Stimulated activated naive CD8-positive, alpha-beta T cell treated with anti-CD3 and anti-CD28 coated beads, Interleukin-15, amount 100 ng/mL, for 72 hours (primary cell): ENCODE measurements around the gene PHYKPL.
"Not testable (repeated sequence)": the region's sequence is repeated elsewhere in the genome, so short reads cannot be mapped to it uniquely, and the experiment has no call there.

Source experiments
- ATAC-seq: fragments of 150-1000 bp; cut with Tn5 transposase; 2 replicates; pipeline ENCODE4 v1.10.0; 2021; ENCODE audit warnings: mild to moderate bottlenecking, moderate library complexity
- DNase-seq, 2 donors: peaks; one replicate each; pipeline ENCODE4 v3.0.0; 2021 to 2022
- H3K27ac Mint-ChIP-seq, 2 donors: one replicate each; pipeline ENCODE4 v1.8.0; 2022; ENCODE audit warnings: mild to moderate bottlenecking in 2 of 2, mixed read lengths in 2 of 2, moderate library complexity in 2 of 2
- H3K27me3 Mint-ChIP-seq: one replicate; pipeline ENCODE4 v1.8.0; 2022; ENCODE audit warnings: mixed read lengths
- H3K4me1 Mint-ChIP-seq: one replicate; pipeline ENCODE4 v1.8.0; 2022; ENCODE audit warnings: mild to moderate bottlenecking, mixed read lengths
- H3K4me3 Mint-ChIP-seq, 2 donors: one replicate each; pipeline ENCODE4 v1.8.0; 2022; ENCODE audit warnings: mild to moderate bottlenecking in 2 of 2, mixed read lengths in 2 of 2, moderate library complexity in 1 of 2
- H3K9me3 Mint-ChIP-seq, 2 donors: one replicate each; pipeline ENCODE4 v1.8.0; 2022; ENCODE audit warnings: mixed read lengths in 2 of 2

Gene PHYKPL

DNA sequence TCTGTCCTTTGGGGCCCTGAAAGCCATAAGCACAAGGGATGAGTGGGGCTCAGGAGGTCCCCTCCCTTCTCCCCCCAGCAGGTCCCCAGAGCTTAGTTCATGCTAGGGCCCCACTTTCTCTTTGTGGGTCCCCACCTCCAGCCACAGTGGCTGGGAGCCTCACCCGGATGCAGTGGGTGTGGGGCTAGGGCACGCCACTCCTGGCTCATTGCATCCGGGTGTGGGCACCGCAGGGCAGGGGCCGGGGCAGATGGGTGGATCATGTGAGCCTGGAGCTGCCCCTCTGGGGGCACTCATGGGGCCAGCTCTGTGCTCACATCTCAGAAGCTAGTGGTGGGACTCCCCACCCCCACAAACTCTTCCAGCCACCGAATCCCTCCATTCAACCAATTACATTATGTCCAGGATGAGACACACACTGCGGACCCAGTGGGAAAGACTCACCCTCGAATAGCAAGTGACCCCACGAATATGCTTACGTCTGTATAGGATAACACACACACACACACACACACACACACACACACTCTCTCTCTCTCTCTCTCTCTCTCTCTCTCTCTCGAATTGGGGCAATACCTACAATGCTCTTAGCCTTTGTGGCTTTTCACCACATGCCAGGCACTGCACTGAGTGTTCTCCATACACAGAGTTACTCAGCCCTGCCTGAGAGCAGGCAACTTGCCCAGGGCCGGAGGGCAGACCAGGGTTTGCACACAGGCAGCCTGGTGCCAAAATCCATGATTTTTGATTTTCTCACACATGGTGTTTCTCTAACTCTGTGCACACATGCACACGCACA lies 16.8 kb upstream of the PHYKPL start:
- ATAC-seq (peak; percentile 88), DNase-seq (peak; percentile 45 to 75)
- peak overlapping the region; percentile 50 to 68 for H3K4me3 Mint-ChIP-seq

DNA sequence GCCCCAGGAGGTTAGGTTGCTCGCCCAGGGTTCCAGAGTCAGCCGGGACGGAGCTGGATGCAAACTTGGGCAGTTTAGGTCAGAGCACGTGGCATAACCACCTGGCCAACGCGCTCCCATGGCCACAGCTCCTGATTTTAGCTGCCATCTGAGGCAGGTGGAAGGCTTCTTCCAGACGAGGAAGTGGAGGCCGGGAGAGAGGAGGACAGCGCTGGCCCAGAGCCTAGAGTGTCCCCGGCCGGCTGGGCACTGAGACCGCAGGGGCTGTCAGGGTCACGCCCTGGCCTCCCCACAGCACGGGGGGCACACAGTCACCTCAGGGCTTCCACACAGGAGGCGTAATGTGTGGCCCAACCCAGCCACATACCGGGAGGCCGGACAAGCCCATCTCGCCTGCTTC lies 16.1 kb upstream of the PHYKPL start:
- no peaks in the 10 kb centered on the region for H3K9me3 Mint-ChIP-seq
- no peaks in the 10 kb centered on the region for H3K27me3 Mint-ChIP-seq
- no peak for DNase-seq
- ATAC-seq = no peak
- H3K4me1 Mint-ChIP-seq = peaks cover 49% of the 10 kb centered on the region
- H3K27ac Mint-ChIP-seq = peak overlapping the region in 1 of 2 donors; percentile 51
- peak overlapping the region; percentile 40 to 68 for H3K4me3 Mint-ChIP-seq

More for the DNA sequence above, 16.8 kb upstream of the PHYKPL start:
- Mint-ChIP-seq H3K9me3 (no peaks in the 10 kb centered on the region), H3K27me3 (no peaks in the 10 kb centered on the region), H3K4me1 (peaks cover 49% of the 10 kb centered on the region), H3K27ac (peak overlapping the region; percentile 66 to 84)

DNA sequence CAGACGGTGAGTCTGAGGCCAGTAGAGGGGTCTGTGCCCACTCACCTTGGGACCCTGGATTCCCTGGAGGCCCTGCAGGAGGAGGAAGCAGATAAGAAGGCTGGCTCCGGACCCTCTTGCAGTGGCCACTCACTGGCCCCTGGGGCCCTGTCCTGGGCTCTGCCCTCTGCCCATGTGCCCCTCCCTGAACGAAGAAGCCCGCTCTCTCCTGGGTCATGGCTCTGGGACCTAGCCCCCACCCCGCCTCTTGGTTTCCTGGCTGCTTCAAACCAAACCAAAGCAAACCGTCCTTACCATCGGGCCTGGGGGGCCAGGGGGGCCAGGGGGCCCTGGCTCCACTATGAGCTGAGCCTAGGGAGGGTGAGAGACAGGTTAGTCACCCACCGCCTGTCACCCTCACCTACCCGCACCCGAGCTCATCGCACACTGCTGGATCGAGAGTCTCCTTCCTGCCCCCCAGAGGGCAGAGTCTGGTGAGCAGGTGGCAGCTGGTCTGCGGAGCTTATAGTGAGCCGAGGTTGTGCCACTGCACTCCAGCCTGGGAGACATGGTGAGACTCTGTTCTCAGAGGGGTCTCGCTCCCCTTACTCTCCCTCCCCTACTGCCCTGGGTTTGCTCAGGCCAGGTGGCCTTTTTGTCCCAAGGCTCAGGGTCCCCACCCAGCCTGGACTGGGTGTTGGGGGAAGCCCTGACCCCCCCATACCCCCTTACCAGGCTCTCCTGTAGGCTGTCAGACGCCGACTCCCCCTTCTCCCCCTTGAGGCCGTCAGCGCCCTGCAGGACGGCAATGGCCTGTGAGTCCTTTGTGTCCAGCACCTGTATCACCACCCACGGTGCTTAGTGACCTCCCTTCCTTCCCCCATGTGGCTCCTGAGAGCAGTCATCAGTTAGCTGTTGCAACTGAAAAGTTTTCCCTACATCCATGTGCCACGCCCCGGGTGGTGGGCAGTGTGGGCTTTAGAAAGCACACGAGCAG lies 15.2 kb upstream of the PHYKPL start:
- Mint-ChIP-seq H3K27ac (peak overlapping the region in 1 of 2 donors; percentile 42), H3K27me3 (no peaks in the 10 kb centered on the region), H3K4me1 (peaks cover 49% of the 10 kb centered on the region), H3K4me3 (no peak overlapping the region), H3K9me3 (no peaks in the 10 kb centered on the region)
- DNase-seq (peak; percentile 48 to 67), ATAC-seq (peak; percentile 74)

DNA sequence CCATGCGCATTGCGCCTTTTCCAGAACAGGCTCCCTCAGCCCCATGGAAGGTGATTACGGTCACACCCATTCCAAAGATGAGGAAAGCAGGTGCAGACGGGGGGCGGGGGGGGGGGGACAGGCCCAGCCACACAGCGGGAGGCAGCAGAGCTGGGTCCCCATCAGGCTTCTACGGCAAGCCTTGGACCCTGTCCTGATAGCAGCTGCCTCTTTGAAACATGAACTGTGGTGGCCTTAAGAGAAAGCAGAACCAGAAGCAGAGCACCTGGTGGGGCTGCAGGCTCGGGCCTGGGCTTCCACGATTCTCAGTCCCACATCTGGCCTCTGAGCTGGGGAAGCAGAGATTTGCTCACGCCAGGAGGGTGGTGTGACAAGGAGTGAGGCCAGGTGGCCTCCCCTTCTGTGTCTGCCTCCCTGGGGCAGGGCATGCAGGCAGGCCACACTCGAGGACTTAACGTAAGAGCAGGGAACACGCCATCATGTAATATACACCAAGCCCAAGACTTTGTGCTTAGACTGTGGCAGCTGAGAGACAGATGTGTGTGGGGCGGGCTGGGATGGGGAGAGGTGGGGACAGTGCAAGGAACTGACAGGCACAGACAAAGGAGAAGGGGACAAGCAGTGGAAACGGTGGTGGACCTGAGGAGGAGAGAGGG lies 14.2 kb upstream of the PHYKPL start:
- Mint-ChIP-seq H3K4me1 (peaks cover 47% of the 10 kb centered on the region), H3K4me3 (no peak overlapping the region), H3K27ac (no peak overlapping the region)

DNA sequence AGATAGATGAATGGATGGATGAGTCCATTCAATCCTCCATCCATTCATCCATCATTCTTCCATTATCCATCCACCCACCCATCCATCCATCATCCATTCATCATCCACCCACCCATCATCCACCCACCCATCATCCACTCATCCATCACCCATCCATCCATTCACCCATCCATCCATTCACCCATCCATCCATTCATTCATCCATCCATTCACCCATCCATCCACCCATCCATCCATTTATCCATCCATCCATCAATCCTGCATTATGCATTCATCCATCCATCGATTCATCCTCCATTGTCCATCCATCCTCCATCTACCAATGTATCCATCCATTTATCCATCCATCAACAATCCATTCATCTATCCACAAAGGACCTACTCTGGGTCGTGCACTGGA lies 12.8 kb upstream of the PHYKPL start:
- Mint-ChIP-seq H3K4me1 (peaks cover 60% of the 10 kb centered on the region), H3K27ac (no peak overlapping the region), H3K4me3 (no peak overlapping the region), H3K27me3 (no peaks in the 10 kb centered on the region), H3K9me3 (no peaks in the 10 kb centered on the region)
- DNase-seq = no peak
- ATAC-seq = no peak

More for the DNA sequence above, 14.2 kb upstream of the PHYKPL start:
- Mint-ChIP-seq H3K9me3 (no peaks in the 10 kb centered on the region), H3K27me3 (no peaks in the 10 kb centered on the region)
- no peak for DNase-seq
- no peak for ATAC-seq

DNA sequence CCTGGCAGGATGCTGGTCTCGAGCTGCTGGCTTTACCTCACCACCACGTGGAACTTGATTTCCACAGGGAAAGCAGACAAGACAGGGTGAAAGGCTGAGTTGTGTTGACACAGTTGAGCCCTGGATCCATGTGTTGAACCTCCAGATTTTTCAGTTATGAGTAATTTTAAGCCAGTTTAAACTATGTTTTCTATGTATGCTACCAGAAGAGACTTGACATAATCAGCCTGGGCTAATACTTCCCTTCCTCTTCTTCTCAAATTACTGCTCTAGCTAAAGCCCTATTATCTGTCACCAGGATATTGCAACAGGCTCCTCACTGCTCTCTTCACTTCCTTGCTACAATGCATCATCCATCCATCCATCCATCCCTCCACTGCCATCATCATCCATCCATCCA lies 12.0 kb upstream of the PHYKPL start:
- H3K9me3 Mint-ChIP-seq = no peaks in the 10 kb centered on the region
- ATAC-seq (no peak), DNase-seq (no peak)
- H3K27ac Mint-ChIP-seq = no peak overlapping the region
- no peak overlapping the region for H3K4me3 Mint-ChIP-seq
- no peaks in the 10 kb centered on the region for H3K27me3 Mint-ChIP-seq
- peaks cover 60% of the 10 kb centered on the region for H3K4me1 Mint-ChIP-seq

DNA sequence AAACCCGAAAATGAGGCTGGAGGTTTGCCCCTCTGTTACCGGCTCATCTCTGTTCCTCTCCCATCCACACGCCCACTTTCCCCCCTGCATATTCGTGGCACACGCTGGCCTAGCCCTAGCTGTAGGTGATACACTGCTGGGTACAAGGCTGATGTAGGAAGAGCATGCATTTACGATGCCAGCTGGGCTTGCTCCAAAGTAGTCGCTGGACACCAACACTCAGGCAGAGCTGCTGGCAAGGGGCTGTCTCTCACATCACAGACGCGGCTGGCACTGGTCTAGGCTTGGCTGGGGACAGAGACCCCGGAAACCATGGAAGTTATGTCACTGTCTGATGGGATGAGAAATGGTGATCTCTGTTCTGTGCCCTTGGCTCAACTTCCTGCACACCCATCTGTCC lies 9.8 kb upstream of the PHYKPL start:
- Mint-ChIP-seq H3K9me3 (no peaks in the 10 kb centered on the region), H3K27ac (peak overlapping the region in 1 of 2 donors; percentile 26), H3K27me3 (no peaks in the 10 kb centered on the region), H3K4me3 (peak overlapping the region; percentile 13 to 65), H3K4me1 (peaks cover 60% of the 10 kb centered on the region)
- ATAC-seq = no peak
- DNase-seq = no peak

DNA sequence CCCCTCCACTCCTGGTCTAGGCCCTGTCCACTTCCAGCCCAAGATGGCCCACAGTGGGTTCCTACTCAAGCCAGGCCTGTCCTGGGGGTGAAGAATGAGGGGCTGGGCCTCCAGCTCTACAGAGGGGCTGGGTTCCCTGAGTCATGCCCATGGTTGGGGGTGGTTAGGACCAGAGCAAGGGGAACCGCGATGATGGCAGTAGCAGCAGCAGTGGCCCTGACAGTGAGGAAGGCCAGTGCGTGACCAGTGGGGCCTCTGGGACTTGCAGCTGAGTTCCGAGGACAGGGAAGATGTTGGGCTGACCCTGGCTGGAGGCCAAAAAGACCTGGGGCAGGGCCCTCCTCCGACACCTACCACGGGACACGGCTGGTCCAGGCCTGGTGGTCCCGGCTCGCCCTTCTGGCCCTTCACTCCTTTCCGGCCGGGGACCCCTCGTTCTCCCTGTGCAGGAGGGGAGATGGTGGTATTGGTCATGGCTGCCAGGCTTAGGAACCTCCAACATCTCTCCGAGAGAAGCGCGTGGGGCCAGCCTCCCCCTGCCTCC lies 9.2 kb upstream of the PHYKPL start:
- DNase-seq = peak in 1 of 2 donors; percentile 32
- Mint-ChIP-seq H3K27me3 (no peaks in the 10 kb centered on the region), H3K27ac (peak overlapping the region in 1 of 2 donors; percentile 95), H3K4me3 (peak overlapping the region; percentile 86 to 89), H3K9me3 (no peaks in the 10 kb centered on the region), H3K4me1 (peaks cover 60% of the 10 kb centered on the region)
- ATAC-seq = peak; percentile 15

DNA sequence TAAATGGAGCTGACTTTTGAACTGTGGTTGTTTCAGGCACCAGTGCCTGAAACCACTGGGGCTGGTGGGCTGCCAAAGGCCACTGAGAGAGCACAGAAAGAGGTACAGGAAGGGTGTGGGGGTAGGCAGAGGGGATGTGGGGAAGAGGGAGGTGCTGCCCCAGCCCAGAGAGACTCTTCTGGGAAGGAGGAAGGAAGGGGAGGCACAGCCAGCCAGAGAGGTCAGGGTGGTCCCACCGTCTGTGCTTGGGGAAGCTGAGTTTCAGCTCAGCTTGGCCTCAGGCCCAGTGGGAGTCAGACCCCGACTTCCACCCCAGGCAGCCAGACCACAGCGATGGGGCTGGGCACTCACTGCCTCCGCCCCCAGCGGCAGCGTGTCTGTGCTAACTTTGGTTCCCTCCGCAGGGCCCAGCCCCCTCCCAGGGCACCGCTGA lies 8.6 kb upstream of the PHYKPL start:
- Mint-ChIP-seq H3K27me3 (no peaks in the 10 kb centered on the region), H3K27ac (peak overlapping the region; percentile 95 to 96), H3K4me1 (peaks cover 62% of the 10 kb centered on the region), H3K4me3 (peak overlapping the region; percentile 86 to 89), H3K9me3 (no peaks in the 10 kb centered on the region)
- peak; percentile 40 to 69 for DNase-seq
- peak; percentile 65 for ATAC-seq

DNA sequence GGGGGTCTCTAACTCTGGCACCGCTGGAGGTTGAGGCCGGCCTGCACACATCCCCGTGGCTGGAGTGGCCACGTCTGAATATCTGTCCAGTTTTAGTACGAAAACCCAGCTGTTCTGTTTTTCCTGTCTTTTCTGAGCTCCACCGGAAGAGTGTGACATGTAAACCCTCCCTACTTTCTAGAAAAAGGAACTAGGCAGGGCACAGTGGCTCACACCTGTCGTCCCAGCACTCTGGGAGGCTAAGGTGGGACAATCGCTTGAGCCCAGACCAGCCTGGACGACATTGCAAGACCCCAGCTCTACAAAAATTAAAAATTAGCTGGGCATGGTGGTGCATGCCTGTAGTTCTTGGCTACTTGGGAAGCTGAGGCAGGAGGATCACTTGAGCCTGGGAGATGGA lies 8.2 kb upstream of the PHYKPL start:
- no peaks in the 10 kb centered on the region for H3K9me3 Mint-ChIP-seq
- peak overlapping the region; percentile 95 to 96 for H3K27ac Mint-ChIP-seq
- ATAC-seq (peak; percentile 8), DNase-seq (no peak)
- peaks cover 66% of the 10 kb centered on the region for H3K4me1 Mint-ChIP-seq
- no peaks in the 10 kb centered on the region for H3K27me3 Mint-ChIP-seq
- peak overlapping the region; percentile 86 to 89 for H3K4me3 Mint-ChIP-seq

DNA sequence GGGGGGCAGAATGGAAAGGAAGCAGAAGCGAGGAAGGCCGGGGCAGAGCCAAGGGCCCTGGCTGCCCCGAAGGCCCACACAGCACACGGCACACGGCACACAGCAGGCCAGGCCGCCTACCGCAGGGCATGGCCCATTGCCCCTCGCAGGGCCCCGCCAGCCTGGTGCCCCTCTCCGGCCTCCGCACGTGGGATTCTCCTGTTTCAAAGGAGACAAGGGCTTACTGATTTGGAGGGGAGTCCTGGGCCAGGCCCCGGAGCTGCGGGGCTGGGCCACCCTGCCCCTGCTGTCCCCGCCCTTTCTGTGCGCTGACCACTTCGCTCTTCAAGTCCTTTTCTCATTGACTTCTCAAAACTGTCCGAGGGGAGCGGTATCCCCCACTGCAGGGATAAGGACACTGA lies 7.7 kb upstream of the PHYKPL start:
- Mint-ChIP-seq H3K4me3 (peak overlapping the region; percentile 86 to 92), H3K4me1 (peaks cover 69% of the 10 kb centered on the region), H3K9me3 (no peaks in the 10 kb centered on the region), H3K27me3 (no peaks in the 10 kb centered on the region), H3K27ac (peak overlapping the region; percentile 96 to 99)
- DNase-seq = peak in 1 of 2 donors; percentile 30
- no peak for ATAC-seq

DNA sequence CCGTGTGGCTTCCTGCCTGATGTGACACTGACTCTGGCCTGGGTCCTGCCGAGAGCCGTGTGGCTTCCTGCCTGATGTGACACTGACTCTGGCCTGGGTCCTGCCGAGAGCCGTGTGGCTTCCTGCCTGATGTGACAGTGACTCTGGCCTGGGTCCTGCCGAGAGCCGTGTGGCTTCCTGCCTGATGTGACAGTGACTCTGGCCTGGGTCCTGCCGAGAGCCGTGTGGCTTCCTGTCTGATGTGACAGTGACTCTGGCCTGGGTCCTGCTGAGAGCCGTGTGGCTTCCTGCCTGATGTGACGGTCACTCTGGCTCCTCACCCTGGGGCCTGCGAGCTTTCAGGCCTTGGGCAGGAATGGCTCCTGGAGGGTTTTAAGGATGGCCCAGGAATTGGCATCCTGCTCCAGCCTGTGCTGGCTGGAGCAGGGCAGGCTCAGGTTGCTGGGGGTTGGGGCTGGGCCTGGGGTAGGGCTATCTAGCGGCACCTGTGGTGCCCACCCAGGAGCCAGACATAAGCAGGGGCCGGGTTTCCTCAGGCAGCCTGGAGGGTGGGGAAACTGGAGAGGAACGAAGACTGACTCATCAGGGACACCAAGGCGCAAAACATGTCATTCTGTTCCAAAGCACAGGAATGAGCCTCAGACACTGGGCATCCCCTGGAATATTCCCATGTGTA lies 7.2 kb upstream of the PHYKPL start:
- peaks cover 74% of the 10 kb centered on the region for H3K4me1 Mint-ChIP-seq
- peak overlapping the region; percentile 96 to 99 for H3K27ac Mint-ChIP-seq
- not testable (repeated sequence) for H3K9me3 Mint-ChIP-seq, H3K27me3 Mint-ChIP-seq
- ATAC-seq = peak; percentile 11
- H3K4me3 Mint-ChIP-seq = peak overlapping the region; percentile 86 to 92
- DNase-seq = peak; percentile 40 to 66

DNA sequence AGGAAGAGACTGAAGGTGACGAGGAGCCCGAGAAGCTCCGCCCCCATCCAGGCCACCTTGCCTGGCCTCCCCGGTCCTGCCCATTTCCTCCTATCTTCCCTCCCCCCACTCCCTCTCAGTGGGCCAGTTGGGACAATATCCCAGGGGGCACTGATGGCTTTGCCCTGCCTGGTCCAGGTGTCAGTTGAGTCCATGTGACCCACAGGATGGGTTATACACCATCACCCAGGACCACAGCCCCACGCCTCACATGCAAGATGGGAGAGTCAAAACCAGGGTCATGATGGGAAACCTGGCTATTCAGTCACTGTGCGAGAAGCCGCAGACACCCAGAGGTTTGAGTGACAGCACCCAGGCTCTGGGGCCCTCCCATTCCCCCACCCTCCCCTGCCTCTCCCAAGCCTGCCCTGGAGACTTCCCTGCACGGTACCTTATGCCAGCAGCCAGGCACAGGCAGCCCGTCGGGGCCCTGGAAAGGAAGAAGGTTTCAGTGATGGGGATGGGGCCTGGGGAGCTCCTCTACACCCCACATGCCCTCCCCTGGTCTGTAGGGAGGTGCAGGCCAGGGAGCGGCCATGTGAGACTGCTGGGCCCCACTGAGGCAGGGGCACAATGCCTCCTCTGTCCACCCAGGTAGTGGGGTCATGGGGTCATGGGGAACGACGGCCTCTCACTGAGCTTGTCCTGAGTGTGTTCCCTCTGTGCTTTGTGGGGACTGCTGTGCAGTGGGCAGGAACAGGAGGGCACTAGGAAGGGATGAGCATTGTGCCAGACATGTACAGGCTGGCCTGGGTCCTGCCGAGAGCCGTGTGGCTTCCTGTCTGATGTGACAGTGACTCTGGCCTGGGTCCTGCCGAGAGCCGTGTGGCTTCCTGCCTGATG lies 6.3 kb upstream of the PHYKPL start:
- H3K4me1 Mint-ChIP-seq = peaks cover 82% of the 10 kb centered on the region
- peak overlapping the region; percentile 77 to 85 for H3K4me3 Mint-ChIP-seq
- H3K9me3 Mint-ChIP-seq = no peaks in the 10 kb centered on the region
- ATAC-seq = peak; percentile 73
- peak overlapping the region; percentile 96 to 97 for H3K27ac Mint-ChIP-seq
- DNase-seq = peak in 1 of 2 donors; percentile 69
- no peaks in the 10 kb centered on the region for H3K27me3 Mint-ChIP-seq

DNA sequence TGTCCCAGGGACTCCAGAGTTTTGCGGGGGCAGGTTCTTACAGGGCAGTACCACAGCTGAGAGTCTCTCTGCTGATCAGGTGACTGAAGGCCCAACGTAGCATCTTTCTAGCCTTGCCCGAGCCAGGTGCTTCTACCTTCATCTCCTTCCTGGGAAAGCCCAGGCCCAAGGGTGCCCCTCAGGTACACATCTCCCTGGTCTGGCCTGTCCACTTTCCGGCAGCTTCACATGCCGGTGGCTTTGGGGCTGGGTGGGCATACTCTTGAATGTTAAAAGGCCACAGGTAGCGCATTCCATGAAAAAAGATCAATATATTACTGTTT lies 5.7 kb upstream of the PHYKPL start:
- ATAC-seq (no peak), DNase-seq (no peak)
- no peaks in the 10 kb centered on the region for H3K27me3 Mint-ChIP-seq
- H3K4me1 Mint-ChIP-seq = peaks cover 87% of the 10 kb centered on the region
- H3K4me3 Mint-ChIP-seq = peak overlapping the region; percentile 77 to 85
- peak overlapping the region; percentile 96 to 97 for H3K27ac Mint-ChIP-seq
- H3K9me3 Mint-ChIP-seq = no peaks in the 10 kb centered on the region
